Retinal pigment epithelial cell (primary cell): ENCODE data around the gene ZDHHC3.
"Not testable (repeated sequence)": the region's sequence is repeated elsewhere in the genome, so short reads cannot be mapped to it uniquely, and the experiment has no call there.

Experiments
- DNase-seq: peaks from one replicate; pipeline ENCODE4 v3.0.0-alpha.2; 2010; ENCODE audit warnings: low read depth
- H3K4me3 ChIP-seq: 2 replicates; pipeline ENCODE4 v1.5.1; 2011; ENCODE audit warnings: mild to moderate bottlenecking, low read length, control low read depth, moderate library complexity
- TF ChIP-seq, protein P1 (sequence below): conservative IDR thresholded peaks from 2 replicates; pipeline ENCODE4 v1.5.1; 2011; ENCODE audit warnings: low read depth, low read length, control low read depth, inconsistent platforms

ZDHHC3 gene

DNA sequence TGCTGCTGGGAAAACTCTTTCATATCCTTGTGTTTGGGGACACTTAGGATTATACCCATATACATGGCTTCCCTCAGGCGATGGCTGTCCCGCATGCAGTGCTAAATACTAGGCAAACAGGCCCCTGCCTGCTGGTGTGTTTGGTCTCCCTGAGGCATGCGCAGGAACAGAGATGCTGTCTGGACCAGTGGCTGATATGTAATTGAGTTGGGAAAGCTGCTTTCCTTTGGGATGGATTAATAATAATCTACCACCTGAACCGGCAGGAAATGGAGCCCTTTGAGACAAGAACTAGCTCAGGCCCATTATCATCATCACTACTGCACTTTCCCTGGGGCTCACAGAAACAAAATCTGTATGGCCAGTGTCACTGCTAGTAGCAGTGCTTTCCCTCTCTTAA, 18.0 kb downstream of the ZDHHC3 start:
- H3K4me3 ChIP-seq = no peak overlapping the region
- no peak for DNase-seq
- TF ChIP-seq, protein P1, sequence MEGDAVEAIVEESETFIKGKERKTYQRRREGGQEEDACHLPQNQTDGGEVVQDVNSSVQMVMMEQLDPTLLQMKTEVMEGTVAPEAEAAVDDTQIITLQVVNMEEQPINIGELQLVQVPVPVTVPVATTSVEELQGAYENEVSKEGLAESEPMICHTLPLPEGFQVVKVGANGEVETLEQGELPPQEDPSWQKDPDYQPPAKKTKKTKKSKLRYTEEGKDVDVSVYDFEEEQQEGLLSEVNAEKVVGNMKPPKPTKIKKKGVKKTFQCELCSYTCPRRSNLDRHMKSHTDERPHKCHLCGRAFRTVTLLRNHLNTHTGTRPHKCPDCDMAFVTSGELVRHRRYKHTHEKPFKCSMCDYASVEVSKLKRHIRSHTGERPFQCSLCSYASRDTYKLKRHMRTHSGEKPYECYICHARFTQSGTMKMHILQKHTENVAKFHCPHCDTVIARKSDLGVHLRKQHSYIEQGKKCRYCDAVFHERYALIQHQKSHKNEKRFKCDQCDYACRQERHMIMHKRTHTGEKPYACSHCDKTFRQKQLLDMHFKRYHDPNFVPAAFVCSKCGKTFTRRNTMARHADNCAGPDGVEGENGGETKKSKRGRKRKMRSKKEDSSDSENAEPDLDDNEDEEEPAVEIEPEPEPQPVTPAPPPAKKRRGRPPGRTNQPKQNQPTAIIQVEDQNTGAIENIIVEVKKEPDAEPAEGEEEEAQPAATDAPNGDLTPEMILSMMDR = no peak

DNA sequence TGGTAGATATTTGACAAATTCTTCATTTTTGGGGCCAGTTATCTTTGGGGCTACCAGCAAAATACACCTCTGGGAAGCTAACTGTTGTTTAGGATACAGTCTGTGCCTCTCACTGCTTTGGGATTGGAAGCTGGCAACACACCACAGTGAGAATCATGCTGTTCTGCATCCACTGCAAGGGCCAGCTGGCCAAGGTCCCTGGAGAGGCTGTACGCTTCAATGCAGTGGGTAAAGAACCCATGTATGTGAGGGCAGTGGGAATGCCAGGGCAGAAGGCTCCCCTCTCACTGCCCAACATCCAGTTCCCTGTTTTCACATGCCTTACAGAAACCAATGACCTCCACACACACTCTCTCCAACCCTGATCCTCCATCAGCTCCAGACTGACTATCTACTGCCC, 20.1 kb downstream of the ZDHHC3 start:
- H3K4me3 ChIP-seq = no peak overlapping the region
- no peak for DNase-seq
- TF ChIP-seq, protein P1 = no peak

DNA sequence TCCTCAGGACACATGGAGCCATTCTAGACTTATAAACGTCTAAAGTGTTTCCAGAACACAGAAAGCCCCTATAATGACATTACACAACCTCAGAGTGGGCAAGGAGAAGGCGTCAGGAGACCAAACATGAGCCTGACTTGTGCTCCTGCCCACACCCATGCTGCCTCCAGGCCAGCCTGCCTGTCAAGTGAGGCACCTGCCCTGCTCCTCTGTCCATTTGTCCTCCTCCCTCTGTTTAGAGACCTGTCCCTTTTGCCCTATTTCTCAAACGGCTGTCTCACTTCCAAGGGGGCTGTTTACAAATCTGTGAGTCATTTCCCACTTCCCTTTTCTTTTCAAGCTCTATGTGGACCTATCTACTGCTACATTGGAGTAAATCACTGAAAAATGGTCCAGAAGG, 21.0 kb downstream of the ZDHHC3 start:
- TF ChIP-seq, protein P1 = no peak
- H3K4me3 ChIP-seq = no peak overlapping the region
- DNase-seq = no peak

DNA sequence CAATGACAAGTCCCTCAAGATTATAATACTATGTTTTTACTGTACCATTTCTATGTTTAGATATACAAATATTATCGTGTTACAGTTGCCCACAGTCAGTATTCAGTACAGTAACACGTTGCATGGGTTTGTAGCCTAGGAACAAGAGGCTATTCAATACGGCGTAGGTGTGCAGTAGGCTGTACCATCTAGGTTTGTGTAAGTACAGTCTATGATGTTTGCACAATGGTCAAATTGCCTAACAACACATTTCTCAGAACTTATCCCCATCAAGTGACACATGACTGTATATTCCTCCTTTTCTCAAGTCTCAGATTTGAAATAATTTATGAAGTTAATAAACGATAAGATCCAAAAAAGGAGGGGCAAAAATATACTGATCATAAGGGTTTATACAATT, 21.7 kb downstream of the ZDHHC3 start:
- DNase-seq = no peak
- H3K4me3 ChIP-seq = no peak overlapping the region
- TF ChIP-seq, protein P1 = no peak

DNA sequence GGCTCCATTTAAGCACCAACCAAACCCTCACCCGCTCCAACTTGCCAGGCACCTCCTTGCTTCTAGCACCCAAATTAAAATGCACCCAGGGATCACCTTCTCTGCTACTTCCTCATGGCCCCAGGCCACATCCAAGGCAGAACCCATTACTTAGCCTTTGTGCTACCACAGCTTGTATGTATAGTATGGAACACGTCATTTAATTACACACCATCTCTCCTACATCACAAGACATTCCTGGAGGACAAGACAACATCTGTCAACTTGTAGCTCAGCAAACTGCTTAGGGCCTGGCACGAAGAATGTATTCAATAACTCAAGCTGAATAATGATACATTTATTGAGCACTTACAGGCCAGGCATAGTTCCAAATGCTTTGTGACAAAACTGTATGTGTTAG, 23.3 kb downstream of the ZDHHC3 start:
- no peak for DNase-seq
- TF ChIP-seq, protein P1 = no peak
- no peak overlapping the region for H3K4me3 ChIP-seq

DNA sequence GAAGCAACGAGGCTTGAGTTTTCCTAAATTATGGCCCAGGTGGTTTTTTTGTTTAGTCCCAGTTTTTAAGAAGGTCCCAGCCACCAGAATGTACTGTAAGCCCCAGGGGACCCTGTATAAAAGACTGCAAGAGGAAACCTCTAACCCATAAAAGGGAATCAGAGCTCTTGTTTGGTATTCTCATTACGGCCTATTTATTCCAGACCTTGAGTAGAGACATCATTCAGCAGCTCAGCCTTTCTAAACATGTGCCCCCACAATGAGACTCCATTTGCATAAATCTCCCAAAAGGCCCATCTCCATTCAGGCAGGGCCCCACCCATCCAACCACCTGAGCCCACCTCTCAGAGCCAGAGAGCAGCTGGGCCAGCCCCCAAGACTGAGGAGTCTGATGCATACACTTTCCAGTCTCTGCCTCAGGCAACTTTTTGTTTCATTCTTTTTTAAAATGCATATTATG, 25.7 kb downstream of the ZDHHC3 start:
- H3K4me3 ChIP-seq = no peak overlapping the region
- no peak for DNase-seq
- TF ChIP-seq, protein P1 = no peak

DNA sequence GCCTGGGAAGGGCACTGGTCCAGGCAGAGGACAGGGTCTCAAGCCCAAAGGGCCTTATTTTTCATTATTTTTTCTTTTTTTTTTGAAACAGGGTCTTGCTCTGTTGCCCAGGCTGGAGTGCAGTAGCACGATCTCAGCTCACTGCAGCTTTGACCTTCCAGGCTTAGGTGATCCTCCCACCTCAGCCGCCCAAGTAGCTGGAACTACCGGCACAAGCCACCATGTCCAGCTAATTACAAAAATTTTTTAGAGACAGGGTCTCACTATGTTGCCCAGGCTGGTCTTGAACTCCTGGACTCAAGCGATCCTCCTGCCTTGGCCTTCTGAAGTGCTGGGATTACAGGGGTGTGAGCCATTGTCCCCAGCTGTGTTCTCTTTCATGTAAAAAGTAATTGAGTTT, 26.2 kb downstream of the ZDHHC3 start:
- not testable (repeated sequence) for H3K4me3 ChIP-seq, DNase-seq

DNA sequence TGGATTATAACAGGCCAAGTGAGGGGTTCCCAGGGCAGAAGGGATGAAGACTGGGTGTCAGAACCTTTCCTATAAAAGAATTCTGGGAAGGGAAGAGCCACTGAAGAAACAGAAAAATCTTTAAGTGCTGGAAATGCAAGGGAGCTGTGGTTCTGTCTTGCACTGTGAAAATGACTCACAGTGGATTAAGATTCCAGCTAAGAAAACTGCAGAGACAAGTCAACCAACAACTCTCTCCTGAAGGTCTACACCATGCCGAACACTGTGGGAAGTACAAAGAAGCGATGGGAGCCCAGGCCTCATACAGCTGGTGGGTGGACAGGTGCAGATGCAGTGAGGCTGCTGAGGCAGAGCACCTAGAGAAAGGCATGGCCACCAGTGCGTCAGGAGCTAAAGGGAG, 27.7 kb downstream of the ZDHHC3 start:
- DNase-seq = peak; percentile 30
- TF ChIP-seq, protein P1 = no peak
- H3K4me3 ChIP-seq = no peak overlapping the region
